ENCODE results near the gene ADK. TPM values are rescaled to one million over a fixed set of nuclear protein-coding genes. Genes with fewer than 3 reads are reported as not detected.

Gene ADK
- total and polyA plus RNA-seq, 2 experiments from 2014 or later: 39.9 to 53.0 TPM

- H4K20me1 ChIP-seq (replicated peaks; ENCODE audit: insufficient read depth): no peaks in the 10 kb centered on the region
- H3K4me3 ChIP-seq: no peak overlapping the region
- Mint-ChIP-seq H3K27me3 (ENCODE audit: insufficient read depth, low read depth, poor library complexity) (peaks cover 5% of the 10 kb centered on the region), H3K4me3 (no peak overlapping the region), H3K9me3 (no peaks in the 10 kb centered on the region), H3K4me1 (peaks cover 5% of the 10 kb centered on the region; the same call in 2 of the 3 replicates), H3K36me3 (ENCODE audit: low read depth) (no peaks in the 10 kb centered on the region), H3K27ac (no peak overlapping the region)
- DNase-seq (ENCODE audit: low spot score) (no peak), ATAC-seq (no peak)
- H3K4me1 ChIP-seq (ENCODE audit: insufficient read depth): no peaks in the 10 kb centered on the region
- H3K36me3 ChIP-seq (ENCODE audit: insufficient read depth): no peaks in the 10 kb centered on the region
- H3K4me2 ChIP-seq: no peak overlapping the region
- no peaks in the 10 kb centered on the region for H3F3A ChIP-seq (replicated peaks; ENCODE audit: low read depth)
- no peaks in the 10 kb centered on the region for H3K27me3 ChIP-seq (ENCODE audit: insufficient read depth)
- TF ChIP-seq REST (IDR thresholded peaks at IDR 0.05; ENCODE audit: unreplicated experiment) (no peak), ZNF114 (CRISPR knock-in tag; IDR thresholded peaks at IDR 0.05) (no peak), ZNF331 (CRISPR knock-in tag; IDR thresholded peaks at IDR 0.05; ENCODE audit: low read depth) (no peak), JUNB (IDR thresholded peaks at IDR 0.05; ENCODE audit: unreplicated experiment) (no peak), ZNF462 (CRISPR knock-in tag; IDR thresholded peaks at IDR 0.05) (no peak), STAT1 (IDR thresholded peaks at IDR 0.05; ENCODE audit: unreplicated experiment) (no peak), NANOG (IDR thresholded peaks at IDR 0.05; ENCODE audit: borderline replicate concordance) (no peak), CTCF (conservative IDR thresholded peaks at IDR 0.05; ENCODE audit: low read depth in 2 of 2) (no peak), POLR2AphosphoS5 (IDR thresholded peaks at IDR 0.05; ENCODE audit: low read depth) (no peak)
- H3K79me2 ChIP-seq (replicated peaks; ENCODE audit: insufficient read depth): no peaks in the 10 kb centered on the region
- H3K9me2 ChIP-seq (ENCODE audit: insufficient read depth): no peaks in the 10 kb centered on the region
- no peak overlapping the region for H3K27ac ChIP-seq (ENCODE audit: low read depth)
- no peak overlapping the region for H2AFZ ChIP-seq
These were observed 378.2 kb downstream of the ADK start for GRCh38 chr10:74529205-74529604.
